HUDEP-2 (cell line): ENCODE data around the gene POLR1A.

Experiments used
- DNase-seq, 76 experiments: peaks; one replicate each; lab custom pipeline; 2025; ENCODE audit not compliant: unreplicated experiment in 76 of 76; lab: John Stamatoyannopoulos, UW

Gene POLR1A

GRCh38 chr2:85987266-85988174 lies 118.2 kb downstream of the POLR1A start:
- no peak for DNase-seq

- DNase-seq, result no peak
Observed at GRCh38 chr2:85986121-85986520, 119.6 kb downstream of the POLR1A start.

- DNase-seq, result no peak
Observed at GRCh38 chr2:85984788-85985187, 120.9 kb downstream of the POLR1A start.

- DNase-seq, result no peak
Observed at GRCh38 chr2:85983766-85984165, 121.9 kb downstream of the POLR1A start.

- DNase-seq, result no peak
Observed at GRCh38 chr2:85981579-85982247, 124.0 kb downstream of the POLR1A start.

- no peak for DNase-seq
Observed at GRCh38 chr2:85978883-85979780, 126.6 kb downstream of the POLR1A start.

- no peak for DNase-seq
Observed at GRCh38 chr2:85976106-85976920, 129.4 kb downstream of the POLR1A start.

- no peak for DNase-seq
Observed at GRCh38 chr2:85975581-85975980, 130.1 kb downstream of the POLR1A start.

GRCh38 chr2:85974390-85974789 lies 131.3 kb downstream of the POLR1A start:
- DNase-seq, result no peak

GRCh38 chr2:85972355-85972754 lies 133.3 kb downstream of the POLR1A start:
- no peak for DNase-seq

- no peak for DNase-seq
Observed at GRCh38 chr2:85971366-85971765, 134.3 kb downstream of the POLR1A start.
